HepG2 (cell line): ENCODE measurements around the gene TM9SF2. TPM values are rescaled to one million over a fixed set of nuclear protein-coding genes. Genes with fewer than 3 reads are reported as not detected.

Experiments used
- CEBPG ChIP-seq: IDR thresholded peaks from 2 replicates; pipeline ENCODE4 v1.6.1; 2016
- FOXJ3 ChIP-seq: sonication (generic); formaldehyde crosslinking; IDR thresholded peaks from 2 replicates; pipeline ENCODE4 v1.4.0; 2020; ENCODE audit warnings: missing genetic modification reagents, mild to moderate bottlenecking, borderline replicate concordance
- GATAD1 ChIP-seq: IDR thresholded peaks from 2 replicates; pipeline ENCODE4 v1.6.1; 2016; ENCODE audit warnings: missing genetic modification reagents, missing compliant biosample characterization
- HOXA3 ChIP-seq: sonication (generic); formaldehyde crosslinking; IDR thresholded peaks from 2 replicates; pipeline ENCODE4 v1.5.0; 2020; ENCODE audit warnings: missing genetic modification reagents
- ISL2 ChIP-seq: sonication (generic); formaldehyde crosslinking; IDR thresholded peaks from 2 replicates; pipeline ENCODE4 v1.5.0; 2020; ENCODE audit warnings: missing genetic modification reagents
- MAFF ChIP-seq: IDR thresholded peaks from 2 replicates; pipeline ENCODE4 v1.6.1; 2011; ENCODE audit warnings: low read depth, low read length, improper control_type of control experiment
- NCOA2 ChIP-seq: sonication (generic); formaldehyde crosslinking; IDR thresholded peaks from 2 replicates; pipeline ENCODE4 v1.8.0; 2022; ENCODE audit warnings: inconsistent platforms
- U2AF1 ChIP-seq: fragments of 200-400 bp; formaldehyde crosslinking; optimal IDR thresholded peaks from 2 replicates; pipeline ENCODE3; 2017; ENCODE audit warnings: mild to moderate bottlenecking, low read depth, low read length
- ZNF382 ChIP-seq: sonication (generic); formaldehyde crosslinking; IDR thresholded peaks from 2 replicates; pipeline ENCODE4 v1.5.0; 2020; ENCODE audit warnings: missing genetic modification reagents, mild to moderate bottlenecking, borderline replicate concordance
- ZNF446 ChIP-seq: sonication (generic); formaldehyde crosslinking; IDR thresholded peaks from 2 replicates; pipeline ENCODE4 v1.5.0; 2020; ENCODE audit warnings: mild to moderate bottlenecking, missing genetic modification reagents
- ZNF510 ChIP-seq: sonication (generic); formaldehyde crosslinking; IDR thresholded peaks from 2 replicates; pipeline ENCODE4 v1.4.0; 2020; ENCODE audit warnings: low read depth, mild to moderate bottlenecking, missing genetic modification reagents
- ZNF792 ChIP-seq: IDR thresholded peaks from 2 replicates; pipeline ENCODE4 v1.6.1; 2016
- polyA plus RNA-seq, 8 experiments: library from polyadenylated mRNA; depleted of rRNA in 3 of 8; stranded (reverse) in 7 of 8; unstranded in 1 of 8; fragments of >200 nt; fragmentation: Illumina TruSeq in 4 of 8; extraction: Trizol in 4 of 8; gene quantifications; 2 replicates each; pipeline versions ENCODE4 v1.2.1 to v1.2.3, GENCODE V29; 2011 to 2016; ENCODE audit warnings: low read depth in 4 of 8, missing spikeins in 1 of 8, mixed read lengths in 1 of 8; ENCODE audit not compliant: insufficient read depth in 1 of 8
- total RNA-seq, 5 experiments: library from RNA; depleted of rRNA; stranded (reverse); fragments of >200 nt; fragmentation: Illumina TruSeq; extraction: Trizol; gene quantifications; 2 replicates each; pipeline ENCODE4 v1.2.3, GENCODE V29; 2016; ENCODE audit warnings: low read depth in 1 of 5
- TF ChIP-seq, protein P1 (sequence below): sonication (generic); formaldehyde crosslinking; IDR thresholded peaks from 2 replicates; pipeline ENCODE4 v1.4.0; 2020; ENCODE audit warnings: missing genetic modification reagents
- TF ChIP-seq, protein P2 (sequence below): sonication (generic); formaldehyde crosslinking; IDR thresholded peaks from 2 replicates; pipeline ENCODE4 v1.4.0; 2020; ENCODE audit warnings: missing genetic modification reagents
- TF ChIP-seq, protein P3 (sequence below): sonication (generic); formaldehyde crosslinking; IDR thresholded peaks from 2 replicates; pipeline ENCODE4 v1.5.1; 2020; ENCODE audit warnings: mild to moderate bottlenecking, missing genetic modification reagents
- TF ChIP-seq, protein P4 (sequence below): IDR thresholded peaks from 2 replicates; pipeline ENCODE4 v1.6.1; 2016; ENCODE audit warnings: mild to moderate bottlenecking

The TM9SF2 gene
- total and polyA plus RNA-seq, 2 of the 13 experiments (the other 11 are each of a cell fraction or from before 2014, with no cell fraction given), result 94.1 to 123 TPM

GRCh38 chr13:99559560-99559959 is 58.3 kb downstream of the TM9SF2 start (continued):
- TF ChIP-seq, protein P1, sequence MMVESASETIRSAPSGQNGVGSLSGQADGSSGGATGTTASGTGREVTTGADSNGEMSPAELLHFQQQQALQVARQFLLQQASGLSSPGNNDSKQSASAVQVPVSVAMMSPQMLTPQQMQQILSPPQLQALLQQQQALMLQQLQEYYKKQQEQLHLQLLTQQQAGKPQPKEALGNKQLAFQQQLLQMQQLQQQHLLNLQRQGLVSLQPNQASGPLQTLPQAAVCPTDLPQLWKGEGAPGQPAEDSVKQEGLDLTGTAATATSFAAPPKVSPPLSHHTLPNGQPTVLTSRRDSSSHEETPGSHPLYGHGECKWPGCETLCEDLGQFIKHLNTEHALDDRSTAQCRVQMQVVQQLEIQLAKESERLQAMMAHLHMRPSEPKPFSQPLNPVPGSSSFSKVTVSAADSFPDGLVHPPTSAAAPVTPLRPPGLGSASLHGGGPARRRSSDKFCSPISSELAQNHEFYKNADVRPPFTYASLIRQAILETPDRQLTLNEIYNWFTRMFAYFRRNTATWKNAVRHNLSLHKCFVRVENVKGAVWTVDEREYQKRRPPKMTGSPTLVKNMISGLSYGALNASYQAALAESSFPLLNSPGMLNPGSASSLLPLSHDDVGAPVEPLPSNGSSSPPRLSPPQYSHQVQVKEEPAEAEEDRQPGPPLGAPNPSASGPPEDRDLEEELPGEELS, result peak; percentile 49; the same call in 1 of the 2 replicates
- TF ChIP-seq ISL2 (CRISPR knock-in tag) (0 out of 2 replicates have a peak, but pooled peaks have one; percentile 22), ZNF382 (CRISPR knock-in tag) (no peak), MAFF (no peak), GATAD1 (0 out of 2 replicates have a peak, but pooled peaks have one; percentile 33), NCOA2 (CRISPR knock-in tag) (peak; percentile 79), ZNF446 (CRISPR knock-in tag) (no peak), U2AF1 (no peak), ZNF792 (CRISPR knock-in tag) (peak; percentile 40; the same call in 1 of the 2 replicates), ZNF510 (no peak), FOXJ3 (CRISPR knock-in tag) (0 out of 2 replicates have a peak, but pooled peaks have one; percentile 54), HOXA3 (CRISPR knock-in tag) (peak; percentile 59), CEBPG (peak; percentile 96)
- TF ChIP-seq, protein P2, sequence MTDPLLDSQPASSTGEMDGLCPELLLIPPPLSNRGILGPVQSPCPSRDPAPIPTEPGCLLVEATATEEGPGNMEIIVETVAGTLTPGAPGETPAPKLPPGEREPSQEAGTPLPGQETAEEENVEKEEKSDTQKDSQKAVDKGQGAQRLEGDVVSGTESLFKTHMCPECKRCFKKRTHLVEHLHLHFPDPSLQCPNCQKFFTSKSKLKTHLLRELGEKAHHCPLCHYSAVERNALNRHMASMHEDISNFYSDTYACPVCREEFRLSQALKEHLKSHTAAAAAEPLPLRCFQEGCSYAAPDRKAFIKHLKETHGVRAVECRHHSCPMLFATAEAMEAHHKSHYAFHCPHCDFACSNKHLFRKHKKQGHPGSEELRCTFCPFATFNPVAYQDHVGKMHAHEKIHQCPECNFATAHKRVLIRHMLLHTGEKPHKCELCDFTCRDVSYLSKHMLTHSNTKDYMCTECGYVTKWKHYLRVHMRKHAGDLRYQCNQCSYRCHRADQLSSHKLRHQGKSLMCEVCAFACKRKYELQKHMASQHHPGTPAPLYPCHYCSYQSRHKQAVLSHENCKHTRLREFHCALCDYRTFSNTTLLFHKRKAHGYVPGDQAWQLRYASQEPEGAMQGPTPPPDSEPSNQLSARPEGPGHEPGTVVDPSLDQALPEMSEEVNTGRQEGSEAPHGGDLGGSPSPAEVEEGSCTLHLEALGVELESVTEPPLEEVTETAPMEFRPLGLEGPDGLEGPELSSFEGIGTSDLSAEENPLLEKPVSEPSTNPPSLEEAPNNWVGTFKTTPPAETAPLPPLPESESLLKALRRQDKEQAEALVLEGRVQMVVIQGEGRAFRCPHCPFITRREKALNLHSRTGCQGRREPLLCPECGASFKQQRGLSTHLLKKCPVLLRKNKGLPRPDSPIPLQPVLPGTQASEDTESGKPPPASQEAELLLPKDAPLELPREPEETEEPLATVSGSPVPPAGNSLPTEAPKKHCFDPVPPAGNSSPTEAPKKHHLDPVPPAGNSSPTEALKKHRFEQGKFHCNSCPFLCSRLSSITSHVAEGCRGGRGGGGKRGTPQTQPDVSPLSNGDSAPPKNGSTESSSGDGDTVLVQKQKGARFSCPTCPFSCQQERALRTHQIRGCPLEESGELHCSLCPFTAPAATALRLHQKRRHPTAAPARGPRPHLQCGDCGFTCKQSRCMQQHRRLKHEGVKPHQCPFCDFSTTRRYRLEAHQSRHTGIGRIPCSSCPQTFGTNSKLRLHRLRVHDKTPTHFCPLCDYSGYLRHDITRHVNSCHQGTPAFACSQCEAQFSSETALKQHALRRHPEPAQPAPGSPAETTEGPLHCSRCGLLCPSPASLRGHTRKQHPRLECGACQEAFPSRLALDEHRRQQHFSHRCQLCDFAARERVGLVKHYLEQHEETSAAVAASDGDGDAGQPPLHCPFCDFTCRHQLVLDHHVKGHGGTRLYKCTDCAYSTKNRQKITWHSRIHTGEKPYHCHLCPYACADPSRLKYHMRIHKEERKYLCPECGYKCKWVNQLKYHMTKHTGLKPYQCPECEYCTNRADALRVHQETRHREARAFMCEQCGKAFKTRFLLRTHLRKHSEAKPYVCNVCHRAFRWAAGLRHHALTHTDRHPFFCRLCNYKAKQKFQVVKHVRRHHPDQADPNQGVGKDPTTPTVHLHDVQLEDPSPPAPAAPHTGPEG (CRISPR knock-in tag), result no peak
- TF ChIP-seq, protein P3, sequence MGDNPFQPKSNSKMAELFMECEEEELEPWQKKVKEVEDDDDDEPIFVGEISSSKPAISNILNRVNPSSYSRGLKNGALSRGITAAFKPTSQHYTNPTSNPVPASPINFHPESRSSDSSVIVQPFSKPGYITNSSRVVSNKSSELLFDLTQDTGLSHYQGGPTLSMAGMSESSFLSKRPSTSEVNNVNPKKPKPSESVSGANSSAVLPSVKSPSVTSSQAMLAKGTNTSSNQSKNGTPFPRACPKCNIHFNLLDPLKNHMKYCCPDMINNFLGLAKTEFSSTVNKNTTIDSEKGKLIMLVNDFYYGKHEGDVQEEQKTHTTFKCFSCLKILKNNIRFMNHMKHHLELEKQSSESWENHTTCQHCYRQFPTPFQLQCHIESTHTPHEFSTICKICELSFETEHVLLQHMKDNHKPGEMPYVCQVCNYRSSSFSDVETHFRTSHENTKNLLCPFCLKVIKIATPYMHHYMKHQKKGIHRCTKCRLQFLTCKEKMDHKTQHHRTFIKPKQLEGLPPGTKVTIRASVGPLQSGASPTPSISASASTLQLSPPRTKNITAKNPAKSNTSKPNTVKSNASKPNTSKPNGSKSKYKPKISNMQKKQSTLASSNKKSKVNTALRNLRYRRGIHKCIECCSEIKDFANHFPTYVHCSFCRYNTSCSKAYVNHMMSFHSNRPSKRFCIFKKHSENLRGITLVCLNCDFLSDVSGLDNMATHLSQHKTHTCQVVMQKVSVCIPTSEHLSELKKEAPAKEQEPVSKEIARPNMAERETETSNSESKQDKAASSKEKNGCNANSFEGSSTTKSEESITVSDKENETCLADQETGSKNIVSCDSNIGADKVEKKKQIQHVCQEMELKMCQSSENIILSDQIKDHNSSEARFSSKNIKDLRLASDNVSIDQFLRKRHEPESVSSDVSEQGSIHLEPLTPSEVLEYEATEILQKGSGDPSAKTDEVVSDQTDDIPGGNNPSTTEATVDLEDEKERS (CRISPR knock-in tag), result no peak
- TF ChIP-seq, protein P4, sequence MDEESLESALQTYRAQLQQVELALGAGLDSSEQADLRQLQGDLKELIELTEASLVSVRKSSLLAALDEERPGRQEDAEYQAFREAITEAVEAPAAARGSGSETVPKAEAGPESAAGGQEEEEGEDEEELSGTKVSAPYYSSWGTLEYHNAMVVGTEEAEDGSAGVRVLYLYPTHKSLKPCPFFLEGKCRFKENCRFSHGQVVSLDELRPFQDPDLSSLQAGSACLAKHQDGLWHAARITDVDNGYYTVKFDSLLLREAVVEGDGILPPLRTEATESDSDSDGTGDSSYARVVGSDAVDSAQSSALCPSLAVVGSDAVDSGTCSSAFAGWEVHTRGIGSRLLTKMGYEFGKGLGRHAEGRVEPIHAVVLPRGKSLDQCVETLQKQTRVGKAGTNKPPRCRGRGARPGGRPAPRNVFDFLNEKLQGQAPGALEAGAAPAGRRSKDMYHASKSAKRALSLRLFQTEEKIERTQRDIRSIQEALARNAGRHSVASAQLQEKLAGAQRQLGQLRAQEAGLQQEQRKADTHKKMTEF (CRISPR knock-in tag), result peak; percentile 38; the same call in 1 of the 2 replicates
